Stimulated activated CD8-positive, alpha-beta memory T cell treated with anti-CD3 and anti-CD28 coated beads, Interleukin-2, amount 100 ng/mL, for 48 hours (primary cell): ENCODE data around the gene OOEP.

Experiments
- DNase-seq, 2 donors: peaks; one replicate each; pipeline ENCODE4 v3.0.0-alpha.2; 2020; ENCODE audit warnings: low read depth in 2 of 2

OOEP gene

GRCh38 chr6:73364549-73364948, 5.1 kb downstream of the OOEP start:
- no peak for DNase-seq

GRCh38 chr6:73364121-73364520, 5.6 kb downstream of the OOEP start:
- DNase-seq = no peak

GRCh38 chr6:73363537-73363875, 6.2 kb downstream of the OOEP start:
- no peak for DNase-seq

- DNase-seq = no peak
Measured at GRCh38 chr6:73362869-73363536, 6.7 kb downstream of the OOEP start.

GRCh38 chr6:73362358-73362757, 7.3 kb downstream of the OOEP start, which contains the start of gene KHDC3L:
Gene KHDC3L, plus strand, starts transcription at chr6:73362658. Its CDS starts 72 bp downstream, at chr6:73362730.
- no peak for DNase-seq

GRCh38 chr6:73353636-73354593, 15.8 kb downstream of the OOEP start, which contains the start of gene DPPA5:
Gene DPPA5, minus strand, starts transcription at chr6:73354276. Its CDS starts 51 bp downstream, at chr6:73354225.
- DNase-seq = no peak

- DNase-seq = no peak
Measured at GRCh38 chr6:73349311-73349710, 20.4 kb downstream of the OOEP start.

GRCh38 chr6:73348550-73349204, 21.0 kb downstream of the OOEP start:
- no peak for DNase-seq

- no peak for DNase-seq
Measured at GRCh38 chr6:73343164-73343563, 26.5 kb downstream of the OOEP start.

GRCh38 chr6:73342174-73342573, 27.5 kb downstream of the OOEP start:
- DNase-seq = no peak

- no peak for DNase-seq
Measured at GRCh38 chr6:73341335-73341734, 28.4 kb downstream of the OOEP start.

GRCh38 chr6:73340048-73340447, 29.6 kb downstream of the OOEP start:
- DNase-seq = no peak

- no peak for DNase-seq
Measured at GRCh38 chr6:73339340-73339739, 30.4 kb downstream of the OOEP start.

GRCh38 chr6:73329201-73329600, 40.5 kb downstream of the OOEP start:
- DNase-seq = no peak

GRCh38 chr6:73328790-73329189, 40.9 kb downstream of the OOEP start:
- DNase-seq = no peak

GRCh38 chr6:73325656-73326055, 44.0 kb downstream of the OOEP start:
- no peak for DNase-seq

- no peak for DNase-seq
Measured at GRCh38 chr6:73323323-73323722, 46.4 kb downstream of the OOEP start.
